ENCODE results near the gene INTS15. TPM values are rescaled to one million over a fixed set of nuclear protein-coding genes. Genes with fewer than 3 reads are reported as not detected.

The INTS15 gene
- total RNA-seq, 6 donors from 2014 or later: 23.4 to 61.8 (median 35.4) TPM

GRCh38 chr7:6558837-6559236, 31.0 kb upstream of the INTS15 start:
- Histone ChIP-seq H3K27me3 (no peaks in the 10 kb centered on the region), H3K36me3 (no peaks in the 10 kb centered on the region), H3K4me3 (no peak overlapping the region), H3K9me3 (no peaks in the 10 kb centered on the region), H3K27ac (no peak overlapping the region), H3K4me1 (no peaks in the 10 kb centered on the region)
- DNase-seq: no peak
- no peak for TF ChIP-seq POLR2A (IDR thresholded peaks at IDR 0.05)
- TF ChIP-seq EP300 (IDR thresholded peaks at IDR 0.05): no peak
- TF ChIP-seq POLR2AphosphoS5 (IDR thresholded peaks at IDR 0.05): no peak
- TF ChIP-seq CTCF (IDR thresholded peaks at IDR 0.05): peak in 1 of 6 experiments; percentile 16
- 58 to 59% methylated on average over 6 of the region's 6 CpGs for whole genome bisulfite sequencing, 2 donors
- peak in 1 of 2 donors; percentile 54 for ATAC-seq (ENCODE audit: low FRiP score in 2 of 2)

- Histone ChIP-seq H3K27ac (no peak overlapping the region), H3K4me3 (no peak overlapping the region), H3K4me1 (no peaks in the 10 kb centered on the region), H3K27me3 (no peaks in the 10 kb centered on the region), H3K36me3 (no peaks in the 10 kb centered on the region), H3K9me3 (no peaks in the 10 kb centered on the region)
- no peak for DNase-seq
- ATAC-seq (ENCODE audit: low FRiP score in 2 of 2): no peak
- TF ChIP-seq EP300 (IDR thresholded peaks at IDR 0.05) (no peak), POLR2AphosphoS5 (IDR thresholded peaks at IDR 0.05) (no peak), POLR2A (IDR thresholded peaks at IDR 0.05) (no peak), CTCF (IDR thresholded peaks at IDR 0.05) (no peak)
- 42 to 45% methylated on average over 3 of the region's 3 CpGs for WGBS, 2 donors
These were observed 29.9 kb upstream of the INTS15 start for GRCh38 chr7:6559896-6560295.

- 80 to 88% methylated on average over 1 of the region's 1 CpG for WGBS, 2 donors
- Histone ChIP-seq H3K27me3 (no peaks in the 10 kb centered on the region), H3K27ac (no peak overlapping the region), H3K36me3 (no peaks in the 10 kb centered on the region), H3K4me1 (no peaks in the 10 kb centered on the region), H3K4me3 (no peak overlapping the region), H3K9me3 (no peaks in the 10 kb centered on the region)
- TF ChIP-seq POLR2AphosphoS5 (IDR thresholded peaks at IDR 0.05) (no peak), EP300 (IDR thresholded peaks at IDR 0.05) (no peak), POLR2A (IDR thresholded peaks at IDR 0.05) (no peak), CTCF (IDR thresholded peaks at IDR 0.05) (no peak)
- DNase-seq (no peak), ATAC-seq (ENCODE audit: low FRiP score in 2 of 2) (no peak)
These were observed 27.7 kb upstream of the INTS15 start for GRCh38 chr7:6562106-6562505.

GRCh38 chr7:6563936-6564770, 25.7 kb upstream of the INTS15 start:
- Histone ChIP-seq H3K27me3 (no peaks in the 10 kb centered on the region), H3K27ac (no peak overlapping the region), H3K9me3 (no peaks in the 10 kb centered on the region), H3K4me3 (no peak overlapping the region), H3K4me1 (no peaks in the 10 kb centered on the region), H3K36me3 (no peaks in the 10 kb centered on the region)
- DNase-seq (no peak), ATAC-seq (ENCODE audit: low FRiP score in 2 of 2) (peak in 1 of 2 donors; percentile 54)
- WGBS, 2 donors: 77 to 83% methylated on average over 12 of the region's 12 CpGs
- TF ChIP-seq CTCF (IDR thresholded peaks at IDR 0.05) (no peak), EP300 (IDR thresholded peaks at IDR 0.05) (no peak), POLR2A (IDR thresholded peaks at IDR 0.05) (no peak), POLR2AphosphoS5 (IDR thresholded peaks at IDR 0.05) (no peak)

- H3K4me1 ChIP-seq: no peaks in the 10 kb centered on the region
- no peak for DNase-seq
- no peak overlapping the region for H3K4me3 ChIP-seq
- no peak for ATAC-seq (ENCODE audit: low FRiP score in 2 of 2)
- no peak overlapping the region for H3K27ac ChIP-seq
- no peak for TF ChIP-seq CTCF (IDR thresholded peaks at IDR 0.05)
- TF ChIP-seq EP300 (IDR thresholded peaks at IDR 0.05): no peak
- TF ChIP-seq POLR2A (IDR thresholded peaks at IDR 0.05): no peak
- no peak for TF ChIP-seq POLR2AphosphoS5 (IDR thresholded peaks at IDR 0.05)
- 81 to 84% methylated on average over 4 of the region's 4 CpGs for WGBS, 2 donors
- no peaks in the 10 kb centered on the region for H3K27me3 ChIP-seq
- no peaks in the 10 kb centered on the region for H3K9me3 ChIP-seq
- no peaks in the 10 kb centered on the region for H3K36me3 ChIP-seq
These were observed 24.2 kb upstream of the INTS15 start for GRCh38 chr7:6565655-6566054.

Measured in upper lobe of left lung (tissue), 6 donors.